H4 (cell line): Measurements from ENCODE around the gene CSTPP1. TPM values are rescaled to one million over a fixed set of nuclear protein-coding genes. Genes with fewer than 3 reads are reported as not detected.

ENCODE experiments used
- DNase-seq: peaks from one replicate; pipeline ENCODE4 v3.0.0-alpha.2; 2015; ENCODE audit warnings: low spot score
- total RNA-seq: library from RNA; depleted of rRNA; stranded (reverse); fragments of >200 nt; shearing (Covaris generic); gene quantifications from 2 replicates; pipeline ENCODE4 v1.2.3, GENCODE V29; 2014; rRNA removed

The CSTPP1 gene, protein sequence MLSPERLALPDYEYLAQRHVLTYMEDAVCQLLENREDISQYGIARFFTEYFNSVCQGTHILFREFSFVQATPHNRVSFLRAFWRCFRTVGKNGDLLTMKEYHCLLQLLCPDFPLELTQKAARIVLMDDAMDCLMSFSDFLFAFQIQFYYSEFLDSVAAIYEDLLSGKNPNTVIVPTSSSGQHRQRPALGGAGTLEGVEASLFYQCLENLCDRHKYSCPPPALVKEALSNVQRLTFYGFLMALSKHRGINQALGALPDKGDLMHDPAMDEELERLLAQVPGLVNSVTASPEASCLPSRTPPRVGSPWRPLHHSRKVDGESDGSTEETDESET
- 19.7 and 22.8 TPM in 2 replicates for total RNA-seq

DNA sequence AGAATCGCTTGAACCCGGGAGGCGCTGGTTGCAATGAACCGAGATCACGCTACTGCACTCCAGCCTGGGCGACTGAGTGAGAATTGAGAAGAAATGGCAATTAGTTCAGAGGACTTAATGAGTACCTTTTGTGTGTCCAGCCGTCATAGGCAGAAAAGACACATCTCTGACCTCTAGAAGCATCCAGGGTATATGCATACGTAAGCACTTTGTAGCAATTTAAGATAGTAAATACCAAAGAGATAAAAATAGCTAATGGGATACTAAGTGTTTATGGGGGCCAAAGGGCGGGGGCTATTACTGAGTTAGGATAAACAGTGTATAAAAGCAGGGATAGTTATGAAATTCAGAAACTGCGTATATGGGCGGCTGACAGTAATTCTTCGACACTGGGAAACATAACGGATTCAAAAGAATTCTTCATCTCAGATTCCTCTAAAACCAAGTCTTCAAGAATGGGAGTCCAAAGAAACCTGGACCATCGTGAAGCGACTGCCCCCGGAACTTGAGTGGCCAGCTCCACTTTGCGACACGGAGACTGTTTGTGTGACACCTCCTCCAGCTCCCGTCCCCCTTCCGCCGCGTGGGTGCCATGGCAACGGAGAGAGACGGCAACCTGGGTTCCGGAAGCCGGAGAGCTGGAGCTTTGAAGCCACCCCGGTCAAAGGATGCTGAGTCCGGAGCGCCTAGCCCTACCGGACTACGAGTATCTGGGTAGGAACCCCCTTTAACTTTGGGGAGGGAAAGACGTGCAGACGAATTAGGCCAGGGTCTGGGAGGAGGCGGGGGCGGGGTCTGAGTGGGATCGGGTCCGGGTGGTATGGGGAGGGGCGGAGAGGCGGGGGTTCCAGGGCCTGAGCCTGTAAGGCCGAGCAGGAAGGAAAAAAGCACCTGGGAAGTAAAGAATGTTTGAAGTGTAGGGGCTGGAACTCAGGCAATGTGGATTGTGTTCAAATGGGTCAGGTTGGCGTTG lies at the start of gene CSTPP1:
Gene CSTPP1, plus strand, starts transcription at position 624 of the 973 bp plus-strand sequence. Its CDS starts 45 bp downstream, at position 669.
- DNase-seq = peak; percentile 83

DNA sequence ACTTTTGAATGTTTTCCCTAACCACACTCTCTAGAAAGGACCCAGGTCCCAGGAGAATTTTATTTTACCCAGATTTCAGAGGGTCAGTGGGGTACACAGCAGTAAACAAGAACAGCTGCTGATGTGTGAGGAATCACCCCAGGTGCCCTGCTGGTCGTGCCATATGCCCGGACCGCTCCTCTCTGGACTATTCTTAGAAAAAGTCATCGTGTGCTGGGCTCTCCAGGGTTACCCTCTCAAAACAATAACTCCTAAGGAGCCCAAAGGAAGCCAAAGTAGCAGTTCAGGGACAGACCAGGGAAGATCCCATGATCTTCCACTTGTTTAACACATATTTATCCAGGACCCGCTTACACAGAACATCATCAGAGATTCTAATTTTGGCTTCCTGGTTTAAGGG lies 47.9 kb upstream of the CSTPP1 start:
- DNase-seq = no peak

DNA sequence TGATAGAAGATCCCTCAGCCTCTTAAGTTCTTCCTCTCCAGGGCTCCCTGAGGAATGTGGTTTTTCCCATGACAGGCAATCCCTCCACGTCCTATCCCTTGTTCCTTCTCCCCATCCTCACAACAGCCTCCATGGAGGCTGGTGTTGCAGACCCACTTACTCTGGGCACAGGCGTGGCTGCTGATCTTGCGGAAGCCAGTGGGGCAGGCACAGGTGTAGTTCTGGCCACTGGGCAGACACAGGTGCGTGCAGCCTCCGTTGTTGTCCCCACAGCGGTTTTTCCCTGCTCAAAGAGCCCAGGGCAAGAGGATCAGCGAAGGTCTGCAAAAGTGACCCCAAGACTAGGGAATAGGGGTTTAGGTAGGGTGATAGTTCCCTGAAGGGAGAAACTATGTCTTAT lies 47.3 kb upstream of the CSTPP1 start:
- DNase-seq = no peak

DNA sequence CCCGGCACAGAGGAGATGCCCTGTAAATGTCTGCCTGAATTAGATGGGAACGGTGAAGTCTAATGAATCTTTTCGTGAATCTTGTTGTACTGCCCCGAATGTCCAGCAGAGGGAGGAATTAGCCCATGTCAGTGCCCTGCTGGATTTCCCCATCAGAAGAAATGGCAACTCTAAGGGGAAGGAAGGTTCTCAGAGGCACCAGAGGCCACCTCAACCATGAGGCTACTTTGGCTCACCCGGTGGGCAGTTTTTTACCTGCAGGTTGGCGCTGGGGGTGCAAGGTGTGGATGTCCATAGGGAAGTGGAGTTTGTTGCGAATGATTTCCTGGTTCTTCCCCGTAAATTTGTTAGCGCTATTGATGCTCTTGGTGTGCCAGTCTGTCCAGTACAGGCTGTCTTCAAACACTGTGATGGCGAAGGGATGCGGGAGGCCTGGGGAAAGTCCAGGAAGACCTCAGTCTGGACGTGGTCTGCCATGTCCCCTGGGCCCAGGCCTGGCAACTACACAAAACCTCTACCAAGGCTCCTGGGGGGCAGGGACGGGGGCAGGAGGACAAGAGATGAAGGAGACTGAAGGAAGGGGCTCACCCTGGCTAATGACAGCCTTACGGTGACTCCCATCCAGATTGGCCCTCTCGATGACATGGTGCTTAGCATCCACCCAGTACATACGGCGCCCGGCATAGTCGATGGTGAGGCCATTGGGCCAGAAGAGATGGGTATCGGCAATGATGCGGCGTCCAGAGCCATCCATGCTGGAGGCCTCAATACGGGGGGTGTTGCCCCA lies 46.7 kb upstream of the CSTPP1 start:
- peak; percentile 60 for DNase-seq

DNA sequence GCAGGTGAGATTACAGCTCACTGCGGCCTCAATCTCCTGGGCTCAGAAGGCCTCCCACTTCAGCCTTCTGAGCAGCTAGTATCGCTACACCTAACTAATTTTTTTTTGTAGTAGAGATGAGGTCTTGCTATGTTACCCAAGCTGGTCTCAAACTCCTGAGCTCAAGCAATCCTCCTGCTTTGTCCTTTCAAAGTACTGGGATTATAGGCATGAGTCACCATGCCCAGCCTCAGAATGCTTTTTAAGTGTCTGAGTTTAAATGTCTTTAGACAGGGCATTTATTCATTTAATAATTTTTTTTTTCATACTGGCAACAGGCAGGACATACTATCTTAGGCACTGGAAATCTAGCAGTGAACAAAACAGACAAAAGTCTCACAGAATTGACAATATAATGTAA lies 45.9 kb upstream of the CSTPP1 start:
- DNase-seq = no peak

DNA sequence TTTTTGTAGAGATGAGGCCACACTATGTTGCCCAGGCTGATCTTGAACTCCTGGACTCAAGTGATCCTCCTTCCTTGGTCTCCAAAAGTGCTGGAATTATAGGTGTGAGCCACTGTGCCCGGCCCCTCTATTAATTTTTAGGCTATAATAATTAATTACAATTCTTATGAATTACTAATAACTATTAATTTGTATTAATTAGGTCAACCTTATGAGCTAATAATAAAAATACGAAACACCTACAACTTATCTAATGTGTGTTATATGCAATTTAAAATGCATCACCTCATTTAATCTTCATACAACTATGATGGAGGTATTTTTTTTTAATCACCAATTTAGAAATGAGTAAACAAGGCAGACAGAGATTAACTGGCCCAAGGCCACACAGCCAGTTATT lies 44.5 kb upstream of the CSTPP1 start:
- no peak for DNase-seq

DNA sequence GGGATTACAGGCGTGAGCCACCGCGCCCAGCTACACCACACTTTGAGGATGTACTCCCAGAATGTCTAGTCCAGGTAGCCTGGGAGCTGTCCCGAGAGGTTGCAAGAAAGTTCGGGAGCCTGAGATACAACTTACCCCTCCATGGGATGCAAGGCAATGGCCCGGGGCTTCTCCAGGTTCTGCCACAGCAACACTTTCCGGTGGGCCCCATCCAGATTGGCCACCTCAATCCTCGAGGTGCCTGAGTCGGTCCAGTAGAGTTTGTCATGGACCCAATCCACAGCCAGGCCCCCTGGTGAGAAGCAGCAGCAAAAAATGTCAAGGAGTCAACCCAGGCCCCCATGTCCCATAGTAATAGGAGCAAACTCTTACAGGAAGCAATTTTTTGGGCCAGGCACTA lies 43.7 kb upstream of the CSTPP1 start:
- no peak for DNase-seq

DNA sequence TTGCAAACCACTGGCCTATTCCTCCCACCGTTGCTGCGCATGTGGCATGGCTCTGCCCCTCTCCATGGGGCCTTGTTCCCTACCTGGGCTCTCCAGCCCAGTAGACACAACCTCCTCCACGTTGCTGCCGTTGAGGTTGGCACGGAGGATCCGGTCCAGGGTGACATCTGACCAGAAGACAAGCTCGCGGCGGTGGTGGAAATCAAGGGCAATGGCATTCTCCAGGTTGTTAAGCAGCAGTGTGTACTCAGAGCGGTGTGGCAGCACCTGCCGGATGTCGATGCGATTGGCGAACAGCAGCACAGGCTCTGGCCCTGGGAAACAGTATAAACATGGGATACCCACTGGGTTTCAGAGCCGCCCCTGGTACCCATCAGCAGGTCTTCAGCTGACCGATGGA lies 42.1 kb upstream of the CSTPP1 start:
- DNase-seq = no peak

DNA sequence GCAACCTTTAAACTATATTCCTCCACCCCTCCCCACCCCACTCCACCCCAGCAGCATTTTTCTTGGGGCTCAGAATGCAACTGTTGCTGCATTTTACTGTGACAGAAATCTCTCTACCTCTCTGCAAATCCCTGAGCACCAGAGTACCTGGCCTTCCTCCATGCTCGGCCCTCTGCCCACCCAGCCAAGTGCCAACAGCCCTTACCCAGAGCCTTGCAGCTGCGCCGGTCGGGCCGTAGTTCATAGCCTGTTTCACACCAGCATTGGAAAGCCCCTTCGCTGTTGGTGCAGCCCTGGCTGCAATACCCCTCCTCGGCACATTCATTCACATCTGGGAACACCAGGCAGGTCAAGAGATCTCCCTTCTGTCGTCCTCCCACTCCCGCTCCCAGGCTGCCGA lies 41.6 kb upstream of the CSTPP1 start:
- DNase-seq = no peak

DNA sequence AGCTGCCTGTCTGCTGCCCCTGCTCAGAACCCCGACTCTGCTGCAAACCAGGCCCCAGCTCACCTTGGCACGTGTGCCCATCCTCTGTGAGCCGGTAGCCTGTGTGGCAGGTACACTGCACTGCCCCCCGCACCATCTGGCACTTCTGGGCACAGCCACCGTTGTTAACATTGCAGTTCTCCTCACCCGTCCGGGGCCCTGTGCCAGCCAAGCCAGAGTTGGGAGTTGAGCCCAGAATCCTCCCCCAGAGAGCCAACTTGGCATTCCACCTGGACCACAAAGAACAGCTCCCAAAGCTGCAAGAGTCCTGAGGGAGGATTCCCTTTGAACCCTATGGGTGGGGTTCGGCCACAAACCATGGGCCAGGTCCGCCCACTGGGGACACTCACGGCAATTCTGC lies 40.7 kb upstream of the CSTPP1 start:
- peak; percentile 22 for DNase-seq

DNA sequence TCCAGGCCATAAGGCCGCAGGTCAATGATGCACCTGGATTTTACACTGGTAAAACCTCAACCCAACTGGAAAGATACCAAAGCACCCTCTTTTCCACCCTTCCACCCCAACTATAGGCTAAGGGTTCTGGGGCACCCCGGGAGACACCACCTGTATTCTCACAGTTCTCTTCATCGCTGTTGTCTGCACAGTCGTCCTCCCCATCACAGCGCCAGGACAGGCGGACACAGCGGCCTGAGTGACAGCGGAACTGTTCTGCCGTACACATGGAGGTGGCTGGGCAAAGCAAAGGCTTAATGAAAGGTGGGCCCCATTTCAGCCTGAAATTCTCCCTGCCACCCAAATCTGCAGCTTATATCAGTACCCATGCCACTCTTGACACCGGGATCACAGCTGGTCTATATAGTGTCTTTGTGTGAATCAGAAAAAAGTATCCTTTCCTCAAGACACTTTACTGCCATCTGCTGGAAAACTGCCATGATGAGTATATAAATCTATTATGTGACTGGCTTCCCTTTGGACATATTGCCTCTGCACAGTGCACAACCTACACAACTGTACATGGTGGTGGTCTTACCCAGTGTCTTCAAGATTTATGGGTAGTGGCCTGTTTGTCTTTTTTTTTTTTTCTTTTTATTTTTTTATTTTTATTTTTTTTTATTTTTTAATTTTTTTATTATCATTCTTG lies 39.7 kb upstream of the CSTPP1 start:
- peak; percentile 61 for DNase-seq

DNA sequence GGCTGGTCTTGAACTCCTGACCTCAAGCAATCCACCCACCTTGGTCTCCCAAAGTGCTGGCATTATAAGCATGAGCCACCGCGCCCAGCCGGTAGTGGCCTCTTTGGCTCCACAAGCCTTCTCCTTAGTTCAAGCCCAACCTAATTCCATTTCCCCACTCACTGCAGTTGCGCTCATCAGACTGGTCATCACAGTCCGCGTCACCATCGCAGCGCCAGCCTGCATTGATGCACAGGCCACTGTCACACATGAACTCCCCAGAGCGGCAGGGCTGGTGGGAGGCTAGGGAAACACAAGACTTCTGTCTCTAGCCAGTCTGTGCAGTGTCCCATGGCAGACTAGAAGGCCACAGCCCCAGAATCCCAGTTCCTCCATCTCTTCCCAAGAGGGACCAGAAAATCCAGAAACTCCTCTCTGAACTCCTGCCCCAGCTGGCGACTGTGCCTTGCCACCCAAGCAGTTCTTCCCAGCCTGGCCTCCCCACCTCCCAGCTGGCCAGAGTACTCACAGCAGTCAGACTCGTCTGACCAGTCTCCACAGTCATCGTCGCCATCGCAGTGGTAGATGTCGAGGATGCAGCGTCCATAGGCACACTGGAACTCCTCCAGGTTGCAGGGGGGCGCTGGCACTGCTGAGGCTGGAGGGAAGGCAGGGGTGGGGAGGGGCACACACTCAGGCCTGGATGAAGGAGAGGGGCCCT lies 38.0 kb upstream of the CSTPP1 start:
- DNase-seq = no peak

DNA sequence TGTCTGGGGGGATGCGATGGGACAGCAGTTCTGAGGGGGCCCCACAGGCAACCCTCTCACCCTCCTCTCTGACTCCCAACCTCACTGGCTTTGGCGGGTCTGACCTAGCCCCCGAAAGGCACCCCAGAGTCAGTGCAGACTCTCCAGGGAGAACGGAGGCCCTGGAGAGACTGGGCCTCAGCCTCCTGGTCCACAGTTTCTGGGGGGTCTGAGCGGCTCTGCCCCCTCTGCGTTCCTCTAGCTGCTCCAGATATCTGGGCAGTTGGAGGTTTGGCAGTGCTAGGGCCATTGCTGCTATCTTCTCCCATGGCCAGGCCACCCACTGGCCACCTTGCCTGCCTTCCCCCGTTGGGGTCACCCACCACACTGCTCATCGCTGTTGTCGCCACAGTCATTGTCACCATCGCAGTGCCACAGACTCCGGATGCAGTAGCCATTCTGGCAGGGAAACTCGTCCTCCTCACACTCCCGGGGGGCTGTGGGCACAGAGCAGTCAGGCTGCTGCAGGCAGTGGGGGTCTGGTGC lies 37.0 kb upstream of the CSTPP1 start:
- DNase-seq = no peak

DNA sequence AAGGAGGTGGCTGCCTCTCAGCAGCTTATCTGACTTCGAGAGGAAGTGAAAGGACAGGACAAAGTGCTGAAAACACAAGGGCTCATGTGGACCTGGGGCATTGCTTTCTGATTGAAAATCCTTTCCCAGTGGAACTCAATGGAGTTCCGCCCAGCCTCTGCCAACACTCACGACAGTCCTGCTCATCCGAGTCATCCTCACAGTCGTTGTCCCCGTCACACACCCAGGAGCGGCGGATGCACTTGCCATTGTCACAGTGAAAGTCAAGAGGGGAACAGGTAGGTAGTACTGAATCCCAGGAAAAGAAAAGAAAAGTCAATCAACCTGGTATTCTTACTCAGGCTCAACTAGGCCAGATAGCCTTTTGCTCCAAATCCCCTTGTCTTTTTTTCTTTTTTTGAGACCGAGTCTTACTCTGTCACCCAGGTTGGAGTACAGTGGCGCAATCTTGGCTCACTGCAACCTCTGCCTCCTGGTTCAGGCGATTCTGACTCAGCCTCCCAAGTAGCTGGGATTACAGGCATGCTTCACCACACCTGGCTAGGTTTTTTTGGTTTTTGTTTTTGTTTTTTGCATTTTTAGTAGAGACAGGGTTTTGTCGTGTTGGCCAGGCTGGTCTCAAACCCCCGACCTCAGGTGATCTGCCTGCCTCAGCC lies 36.3 kb upstream of the CSTPP1 start:
- DNase-seq = no peak

DNA sequence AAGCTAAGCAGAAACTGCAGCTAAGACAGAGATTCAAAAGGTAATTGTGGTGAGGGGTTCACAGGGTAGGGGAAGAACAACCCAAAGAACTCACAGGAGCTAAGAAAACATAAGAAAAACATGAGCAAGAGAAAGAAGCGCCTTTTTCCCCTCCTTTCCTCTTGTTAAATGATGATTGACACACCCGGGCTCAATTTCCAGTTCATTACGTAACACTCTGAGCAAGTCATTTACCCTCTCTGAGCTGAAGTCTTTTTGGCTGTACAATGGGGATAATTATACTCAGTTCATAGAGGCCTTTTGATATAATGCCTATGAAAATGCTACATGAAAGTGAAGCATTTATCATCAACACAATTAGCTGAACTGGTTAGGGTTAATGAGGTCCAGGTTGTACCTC lies 35.4 kb upstream of the CSTPP1 start:
- DNase-seq = no peak

DNA sequence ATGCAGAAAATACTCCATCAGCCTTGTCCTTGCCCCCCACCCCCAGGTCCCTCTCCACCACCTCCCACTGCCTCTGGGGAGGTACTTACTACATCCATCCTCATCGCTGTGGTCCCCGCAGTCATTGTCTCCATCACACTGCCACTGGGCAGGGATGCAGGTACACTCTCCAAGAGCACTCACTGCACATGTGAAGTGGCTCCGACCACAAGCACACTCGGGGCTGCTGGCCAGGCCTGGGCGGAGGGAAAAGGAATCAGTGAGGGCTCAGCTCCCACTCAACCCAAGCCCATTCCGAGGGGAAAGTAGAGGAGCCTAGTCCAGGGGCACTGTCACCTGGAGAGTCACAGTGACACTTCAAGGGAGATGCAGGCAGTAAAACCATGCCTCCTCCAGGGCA lies 33.9 kb upstream of the CSTPP1 start:
- DNase-seq = no peak

DNA sequence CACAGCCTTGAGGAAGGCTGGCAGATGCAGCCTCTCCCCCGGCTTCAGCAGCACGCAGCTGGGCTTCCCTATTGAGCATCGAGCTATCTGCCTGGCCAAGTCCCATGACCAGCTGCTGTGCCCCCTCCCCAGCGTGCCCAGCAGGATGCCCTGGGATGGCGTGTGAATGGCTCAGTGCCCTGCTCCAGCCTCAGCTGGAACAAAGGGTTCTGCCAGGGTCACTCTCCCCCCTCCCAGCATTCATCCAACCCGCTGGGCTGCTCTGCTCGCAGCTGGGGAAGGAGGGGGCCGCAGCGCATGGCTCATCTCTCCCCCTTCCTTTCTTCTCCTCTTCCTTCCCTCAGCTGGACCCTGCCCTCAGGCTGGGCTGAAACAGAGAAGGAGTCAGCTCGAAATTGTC lies 32.7 kb upstream of the CSTPP1 start:
- no peak for DNase-seq

DNA sequence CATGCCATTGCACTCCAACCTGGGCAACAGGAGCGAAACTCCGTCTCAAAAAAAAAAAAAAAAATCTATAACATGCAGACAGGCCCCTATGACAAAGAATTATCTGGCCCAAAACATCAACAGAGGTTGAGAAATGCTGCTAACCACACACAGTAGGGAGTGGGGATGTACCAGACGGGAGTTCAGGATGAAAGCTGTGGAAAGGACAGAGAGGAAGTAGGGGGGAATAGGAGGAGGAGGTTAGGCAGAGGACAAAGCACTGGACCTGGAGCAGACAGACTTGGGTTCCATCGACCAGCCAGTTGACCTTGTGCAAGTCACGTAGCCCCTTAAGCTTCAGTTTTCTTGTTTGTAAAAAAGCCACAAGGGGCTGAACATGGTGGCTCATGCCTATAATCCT lies 30.8 kb upstream of the CSTPP1 start:
- no peak for DNase-seq

DNA sequence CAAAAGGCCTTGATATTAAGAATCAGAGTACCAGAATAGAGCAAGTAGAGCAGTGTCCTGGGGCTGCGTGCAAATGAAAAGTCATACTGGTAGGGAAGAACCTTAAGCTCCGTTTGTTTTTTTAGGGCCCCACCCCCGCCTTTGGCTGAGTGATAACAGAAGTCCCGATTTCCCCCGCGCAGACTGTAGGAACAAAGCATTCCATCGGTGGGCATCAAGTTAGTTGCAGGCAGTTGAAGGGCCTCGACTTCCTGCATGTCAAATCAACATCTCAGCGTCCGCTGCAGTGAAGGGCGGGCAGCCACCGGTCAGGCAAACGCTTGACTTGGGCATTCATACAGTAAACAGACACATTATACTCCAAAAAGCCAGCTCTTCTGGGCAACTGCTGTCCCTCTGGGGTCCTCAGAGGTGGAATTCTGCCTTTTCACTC lies 29.9 kb upstream of the CSTPP1 start:
- no peak for DNase-seq

DNA sequence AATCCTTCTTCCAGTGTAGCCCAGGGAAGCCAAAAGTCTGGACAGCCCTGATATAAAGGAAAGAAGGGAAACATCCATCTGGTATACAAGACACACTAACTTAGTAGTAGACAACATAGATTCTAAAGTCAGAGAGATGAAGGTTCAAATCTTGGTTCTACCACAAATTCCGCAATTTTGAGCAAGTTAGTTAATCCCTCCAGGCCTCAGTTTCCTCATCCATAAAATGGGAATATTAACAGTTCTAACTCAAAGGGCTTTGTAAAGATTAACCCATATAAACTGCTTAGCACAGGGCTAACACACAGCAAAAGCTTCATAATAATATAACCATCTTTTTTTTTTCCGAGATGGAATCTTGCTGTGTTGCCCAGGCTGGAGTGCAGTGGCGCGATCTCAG lies 29.0 kb upstream of the CSTPP1 start:
- no peak for DNase-seq
